Lung (tissue), 12 donors: Measurements from ENCODE around the gene ECE1. TPM values are rescaled to one million over a fixed set of nuclear protein-coding genes. Genes with fewer than 3 reads are reported as not detected.

Experiments
- ATAC-seq: fragments of 200-7000 bp; cut with Tn5 transposase; one replicate; pipeline ENCODE4 v1.9.1; 2020; ENCODE audit warnings: moderate number of reproducible peaks; ENCODE audit not compliant: insufficient read depth, low FRiP score
- DNase-seq, 3 donors: peaks; one replicate each; pipeline ENCODE4 v3.0.0-alpha.2; 2013 to 2017
- H3K27ac ChIP-seq, 2 donors: one replicate each; pipeline ENCODE4 v1.5.1; 2013; ENCODE audit warnings: mild to moderate bottlenecking in 2 of 2, moderate library complexity in 2 of 2, control low read depth in 1 of 2, inconsistent platforms in 1 of 2, low read depth in 1 of 2, low read length in 1 of 2
- H3K27me3 ChIP-seq, 3 donors: one replicate each; pipeline ENCODE4 v1.5.1; 2013; ENCODE audit warnings: low read length in 2 of 3; ENCODE audit not compliant: control insufficient read depth in 3 of 3, insufficient read depth in 3 of 3
- H3K36me3 ChIP-seq, 4 donors: one replicate each; pipeline ENCODE4 v1.5.1; 2013; ENCODE audit warnings: low read length in 4 of 4, mild to moderate bottlenecking in 1 of 4, moderate library complexity in 1 of 4; ENCODE audit not compliant: control insufficient read depth in 4 of 4, insufficient read depth in 4 of 4
- H3K4me1 ChIP-seq, 5 donors: one replicate each; pipeline ENCODE4 v1.5.1; 2013; ENCODE audit warnings: low read length in 5 of 5, mild to moderate bottlenecking in 2 of 5, moderate library complexity in 1 of 5; ENCODE audit not compliant: control insufficient read depth in 5 of 5, insufficient read depth in 5 of 5
- H3K4me3 ChIP-seq: one replicate; pipeline ENCODE4 v1.5.1; 2013; ENCODE audit warnings: mild to moderate bottlenecking, control low read depth, moderate library complexity
- H3K9ac ChIP-seq, 2 donors: one replicate each; pipeline ENCODE4 v1.5.1; 2013; ENCODE audit warnings: low read length in 2 of 2, control low read depth in 1 of 2; ENCODE audit not compliant: insufficient read depth in 1 of 2
- H3K9me3 ChIP-seq, 4 donors: one replicate each; pipeline ENCODE4 v1.5.1; 2013; ENCODE audit warnings: low read length in 3 of 4, mild to moderate bottlenecking in 1 of 4, moderate library complexity in 1 of 4; ENCODE audit not compliant: control insufficient read depth in 4 of 4, insufficient read depth in 3 of 4
- WGBS, 2 donors: extraction: QIAGEN DNeasy Blood & Tissue Kit; methylation state at CpG; one replicate each; pipeline ENCODE4 v1.1.7; 2013; 5-methylcytosine and 5-hydroxymethylcytosine counted together
- polyA plus RNA-seq, 2 donors: library from polyadenylated mRNA; stranded (reverse); fragments of 200-250 nt; gene quantifications; one replicate each; pipeline ENCODE4 v1.2.1, GENCODE V29; 2013
- total RNA-seq, 2 donors: library from RNA; depleted of rRNA in 1 of 2; stranded (reverse); fragments of >200 nt in 1 of 2; gene quantifications; one replicate each; pipeline ENCODE4 v1.2.1, GENCODE V29; 2014 to 2021
- TF ChIP-seq, protein P1 (sequence below): IDR thresholded peaks from 2 replicates; pipeline ENCODE4 v1.5.1; 2012; ENCODE audit warnings: mild to moderate bottlenecking; ENCODE audit errors: control extremely low read depth, extremely low read depth
- donor health status: control.
- donor health status: control.
- donor health status: Bipolar disorder and iron deficiency.
- donor health status: healthy.
- donor health status: DM: yes; HTN: yes; CAD: no.

Gene ECE1
- total and polyA plus RNA-seq, 4 donors: 55.7 to 129 (median 105) TPM

- Histone ChIP-seq H3K4me3 (no peak overlapping the region), H3K9ac (no peak overlapping the region), H3K27me3 (no peaks in the 10 kb centered on the region), H3K27ac (peak overlapping the region in 1 of 2 donors; percentile 20), H3K9me3 (no peaks in the 10 kb centered on the region), H3K4me1 (peaks cover 2 to 35% (median 20%) of the 10 kb centered on the region in 5 donors), H3K36me3 (peaks cover 0 to 3% (median 0%) of the 10 kb centered on the region in 4 donors)
- no peak for ATAC-seq
- no peak for DNase-seq
- TF ChIP-seq, protein P1, sequence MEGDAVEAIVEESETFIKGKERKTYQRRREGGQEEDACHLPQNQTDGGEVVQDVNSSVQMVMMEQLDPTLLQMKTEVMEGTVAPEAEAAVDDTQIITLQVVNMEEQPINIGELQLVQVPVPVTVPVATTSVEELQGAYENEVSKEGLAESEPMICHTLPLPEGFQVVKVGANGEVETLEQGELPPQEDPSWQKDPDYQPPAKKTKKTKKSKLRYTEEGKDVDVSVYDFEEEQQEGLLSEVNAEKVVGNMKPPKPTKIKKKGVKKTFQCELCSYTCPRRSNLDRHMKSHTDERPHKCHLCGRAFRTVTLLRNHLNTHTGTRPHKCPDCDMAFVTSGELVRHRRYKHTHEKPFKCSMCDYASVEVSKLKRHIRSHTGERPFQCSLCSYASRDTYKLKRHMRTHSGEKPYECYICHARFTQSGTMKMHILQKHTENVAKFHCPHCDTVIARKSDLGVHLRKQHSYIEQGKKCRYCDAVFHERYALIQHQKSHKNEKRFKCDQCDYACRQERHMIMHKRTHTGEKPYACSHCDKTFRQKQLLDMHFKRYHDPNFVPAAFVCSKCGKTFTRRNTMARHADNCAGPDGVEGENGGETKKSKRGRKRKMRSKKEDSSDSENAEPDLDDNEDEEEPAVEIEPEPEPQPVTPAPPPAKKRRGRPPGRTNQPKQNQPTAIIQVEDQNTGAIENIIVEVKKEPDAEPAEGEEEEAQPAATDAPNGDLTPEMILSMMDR: no peak
- 75 to 83% methylated on average over 2 of the region's 2 CpGs for WGBS, 2 donors
Observed at GRCh38 chr1:21330544-21330943, 40.3 kb upstream of the ECE1 start.

DNA sequence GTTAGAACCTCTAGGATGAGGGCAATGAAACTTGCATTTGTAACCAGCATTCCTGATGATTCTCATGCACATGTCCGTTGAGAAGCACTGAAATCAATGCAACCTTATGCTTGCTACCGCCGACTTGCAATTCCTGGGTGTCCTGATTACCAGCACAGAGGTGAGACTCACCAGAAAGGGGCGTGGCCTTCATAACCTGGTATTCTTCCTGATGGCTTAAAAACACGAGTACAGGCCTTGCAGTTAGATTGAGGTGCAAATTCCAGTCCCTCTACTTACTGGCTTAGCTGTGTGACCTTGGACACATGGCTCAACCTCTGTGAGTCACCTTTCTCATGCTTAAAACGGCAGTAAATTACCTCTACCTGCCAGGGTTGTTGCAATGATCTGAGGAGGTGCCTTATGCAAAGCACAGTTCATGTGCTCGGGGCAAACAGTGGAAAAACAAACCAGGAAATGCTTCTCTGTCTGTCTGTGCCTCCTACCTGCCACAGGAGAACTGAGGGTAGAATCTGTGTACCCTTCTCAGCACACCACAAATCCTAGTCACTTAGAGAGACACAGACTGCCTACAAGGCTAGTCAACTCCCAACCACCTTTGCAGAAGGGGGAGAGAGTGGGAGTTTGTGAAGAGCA lies 39.1 kb upstream of the ECE1 start:
- no peak overlapping the region for H3K4me3 ChIP-seq
- no peak for DNase-seq
- TF ChIP-seq, protein P1: no peak
- H3K27me3 ChIP-seq: no peaks in the 10 kb centered on the region
- peak; percentile 8 for ATAC-seq
- H3K27ac ChIP-seq: peak overlapping the region in 1 of 2 donors; percentile 69
- no peaks in the 10 kb centered on the region for H3K9me3 ChIP-seq
- WGBS, 2 donors: 71 to 75% methylated on average over 7 of the region's 7 CpGs
- no peak overlapping the region for H3K9ac ChIP-seq
- peaks cover 0 to 3% (median 0%) of the 10 kb centered on the region in 4 donors for H3K36me3 ChIP-seq
- H3K4me1 ChIP-seq: peaks cover 5 to 33% (median 20%) of the 10 kb centered on the region in 5 donors

- H3K27me3 ChIP-seq: no peaks in the 10 kb centered on the region
- H3K36me3 ChIP-seq: peaks cover 0 to 3% (median 0%) of the 10 kb centered on the region in 4 donors
- H3K9me3 ChIP-seq: no peaks in the 10 kb centered on the region
- DNase-seq (no peak), ATAC-seq (no peak)
- no peak overlapping the region for H3K4me3 ChIP-seq
- 93 to 96% methylated on average over 15 of the region's 15 CpGs for WGBS, 2 donors
- no peak overlapping the region for H3K27ac ChIP-seq
- H3K9ac ChIP-seq: no peak overlapping the region
- H3K4me1 ChIP-seq: peaks cover 7 to 34% (median 23%) of the 10 kb centered on the region in 5 donors
- TF ChIP-seq, protein P1: no peak
Observed at GRCh38 chr1:21327566-21328323, 37.5 kb upstream of the ECE1 start.
